ENCODE measurements around the gene ZNF598. TPM values are rescaled to one million over a fixed set of nuclear protein-coding genes. Genes with fewer than 3 reads are reported as not detected.
"Not testable (repeated sequence)": the region's sequence is repeated elsewhere in the genome, so short reads cannot be mapped to it uniquely, and the experiment has no call there.

The ZNF598 gene
- total and polyA plus RNA-seq, 7 donors, result 12.8 to 57.0 (median 20.3) TPM

DNA sequence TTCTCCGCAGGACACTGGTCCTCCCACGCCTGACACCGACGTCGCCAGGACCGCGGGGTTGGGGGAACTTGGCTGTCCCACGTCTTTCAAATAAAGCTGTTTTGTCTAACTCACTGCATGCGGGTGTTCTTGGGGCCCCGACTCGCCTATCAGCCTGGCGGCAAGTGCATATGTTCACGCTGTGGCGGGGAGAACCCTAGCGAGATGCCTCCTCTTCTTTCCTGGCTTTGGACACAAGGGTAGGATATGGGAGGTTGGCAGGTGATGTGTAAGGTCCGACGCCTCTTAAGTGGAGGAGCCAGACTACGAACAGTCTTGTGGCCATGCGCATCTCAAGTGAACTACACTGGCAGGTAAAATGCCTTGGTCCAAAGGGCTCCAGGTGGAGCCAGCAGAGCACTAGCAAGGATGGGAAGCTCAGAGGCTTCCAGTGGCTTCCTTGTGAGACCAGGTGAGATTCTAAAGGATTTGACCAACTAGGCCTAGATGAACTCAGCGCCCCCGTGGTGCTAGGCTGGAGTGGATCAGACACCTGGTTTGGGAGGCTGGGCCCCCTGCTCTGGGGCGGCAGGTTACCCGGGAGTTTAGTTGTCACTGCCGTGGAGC lies 44.1 kb downstream of the ZNF598 start:
- intact Hi-C loops (cut with DNase I), result no loop called here
- DNase-seq, result no peak
- no peaks in the 10 kb centered on the region for H3K27me3 ChIP-seq
- WGBS, 2 donors, result 13 to 22% methylated on average over 24 of the region's 24 CpGs
- H3K4me3 ChIP-seq, result peak overlapping the region; percentile 63 to 90 (median 66)
- TF ChIP-seq POLR2A (IDR thresholded peaks at IDR 0.05), result no peak
- no peak for TF ChIP-seq EP300 (IDR thresholded peaks at IDR 0.05)
- no peak for TF ChIP-seq POLR2AphosphoS5 (IDR thresholded peaks at IDR 0.05)
- TF ChIP-seq, protein P1, sequence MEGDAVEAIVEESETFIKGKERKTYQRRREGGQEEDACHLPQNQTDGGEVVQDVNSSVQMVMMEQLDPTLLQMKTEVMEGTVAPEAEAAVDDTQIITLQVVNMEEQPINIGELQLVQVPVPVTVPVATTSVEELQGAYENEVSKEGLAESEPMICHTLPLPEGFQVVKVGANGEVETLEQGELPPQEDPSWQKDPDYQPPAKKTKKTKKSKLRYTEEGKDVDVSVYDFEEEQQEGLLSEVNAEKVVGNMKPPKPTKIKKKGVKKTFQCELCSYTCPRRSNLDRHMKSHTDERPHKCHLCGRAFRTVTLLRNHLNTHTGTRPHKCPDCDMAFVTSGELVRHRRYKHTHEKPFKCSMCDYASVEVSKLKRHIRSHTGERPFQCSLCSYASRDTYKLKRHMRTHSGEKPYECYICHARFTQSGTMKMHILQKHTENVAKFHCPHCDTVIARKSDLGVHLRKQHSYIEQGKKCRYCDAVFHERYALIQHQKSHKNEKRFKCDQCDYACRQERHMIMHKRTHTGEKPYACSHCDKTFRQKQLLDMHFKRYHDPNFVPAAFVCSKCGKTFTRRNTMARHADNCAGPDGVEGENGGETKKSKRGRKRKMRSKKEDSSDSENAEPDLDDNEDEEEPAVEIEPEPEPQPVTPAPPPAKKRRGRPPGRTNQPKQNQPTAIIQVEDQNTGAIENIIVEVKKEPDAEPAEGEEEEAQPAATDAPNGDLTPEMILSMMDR (IDR thresholded peaks at IDR 0.05), result no peak
- peaks cover 12 to 27% (median 22%) of the 10 kb centered on the region in 4 donors for H3K36me3 ChIP-seq
- no peaks in the 10 kb centered on the region for H3K9me3 ChIP-seq
- peaks cover 0 to 30% (median 26%) of the 10 kb centered on the region in 4 donors for H3K4me1 ChIP-seq
- H3K27ac ChIP-seq, result peak overlapping the region; percentile 91 to 99 (median 92)

DNA sequence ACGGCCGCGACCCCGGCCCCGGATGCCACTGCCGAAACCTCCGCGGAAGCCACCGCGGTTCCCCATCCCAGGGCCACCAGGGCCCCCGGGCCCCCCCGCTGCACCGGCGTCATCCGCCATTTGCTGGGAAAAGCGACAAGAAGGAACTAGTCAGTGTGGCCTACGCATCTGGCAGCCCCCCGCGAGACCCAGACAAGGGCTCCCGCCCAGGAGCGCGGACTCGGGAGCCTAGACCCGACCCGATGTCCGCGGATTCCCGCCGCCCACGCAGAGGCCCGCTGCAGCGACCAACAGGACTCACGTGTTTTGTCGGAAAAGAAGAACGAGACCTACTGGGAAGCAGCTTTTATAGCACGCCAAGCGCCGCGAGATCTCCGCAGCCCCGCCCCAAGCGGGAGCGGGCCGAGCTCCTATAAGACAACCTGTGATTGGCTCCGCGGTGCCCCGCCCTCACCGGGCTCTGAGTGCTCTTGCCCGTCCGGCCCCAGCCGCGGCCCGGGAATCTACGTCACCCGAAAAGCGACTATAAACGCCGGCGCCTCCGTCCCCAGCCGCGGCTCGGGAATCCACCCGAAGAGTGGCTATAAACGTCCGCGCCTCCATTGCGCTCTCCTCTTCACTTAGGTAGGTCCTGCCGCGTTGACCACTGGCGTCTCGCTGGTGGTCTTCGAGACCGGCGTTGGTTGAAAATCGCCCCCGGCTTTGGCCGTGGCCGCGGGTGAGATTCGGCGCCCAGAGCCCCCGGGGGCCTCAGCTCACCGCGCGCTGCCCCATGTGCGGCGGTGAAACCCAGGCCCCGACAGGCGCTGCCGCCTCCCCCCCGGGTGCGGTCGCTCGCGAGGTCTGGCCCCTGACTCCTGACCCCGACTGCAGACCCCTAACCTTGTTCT lies 44.9 kb downstream of the ZNF598 start, which contains the start of gene RPS2:
Gene RPS2 (minus strand): TSS at position 321 of the 890 bp plus-strand sequence. CDS start 201 bp downstream, at position 120.
- Histone ChIP-seq H3K4me3 (peak within 1 kb of the TSS; percentile 63 to 90 (median 66)), H3K9me3 (no peaks in the 10 kb centered on the region), H3K4me1 (peaks cover 0 to 37% (median 31%) of the 10 kb centered on the region in 4 donors), H3K36me3 (peaks cover 12 to 27% (median 22%) of the 10 kb centered on the region in 4 donors), H3K27ac (peak within 1 kb of the TSS; percentile 91 to 99 (median 92)), H3K27me3 (no peaks in the 10 kb centered on the region)
- intact Hi-C loops (cut with DNase I), result no loop called here
- WGBS, 2 donors, result 0 to 1% methylated on average over 97 of the region's 97 CpGs
- TF ChIP-seq EP300 (IDR thresholded peaks at IDR 0.05) (peak in 2 of 4 donors; percentile 33 to 35), POLR2AphosphoS5 (IDR thresholded peaks at IDR 0.05) (peak; percentile 95 to 100 (median 98)), POLR2A (IDR thresholded peaks at IDR 0.05) (peak; percentile 97)
- TF ChIP-seq, protein P1 (IDR thresholded peaks at IDR 0.05), result no peak
- peak; percentile 100 for DNase-seq

DNA sequence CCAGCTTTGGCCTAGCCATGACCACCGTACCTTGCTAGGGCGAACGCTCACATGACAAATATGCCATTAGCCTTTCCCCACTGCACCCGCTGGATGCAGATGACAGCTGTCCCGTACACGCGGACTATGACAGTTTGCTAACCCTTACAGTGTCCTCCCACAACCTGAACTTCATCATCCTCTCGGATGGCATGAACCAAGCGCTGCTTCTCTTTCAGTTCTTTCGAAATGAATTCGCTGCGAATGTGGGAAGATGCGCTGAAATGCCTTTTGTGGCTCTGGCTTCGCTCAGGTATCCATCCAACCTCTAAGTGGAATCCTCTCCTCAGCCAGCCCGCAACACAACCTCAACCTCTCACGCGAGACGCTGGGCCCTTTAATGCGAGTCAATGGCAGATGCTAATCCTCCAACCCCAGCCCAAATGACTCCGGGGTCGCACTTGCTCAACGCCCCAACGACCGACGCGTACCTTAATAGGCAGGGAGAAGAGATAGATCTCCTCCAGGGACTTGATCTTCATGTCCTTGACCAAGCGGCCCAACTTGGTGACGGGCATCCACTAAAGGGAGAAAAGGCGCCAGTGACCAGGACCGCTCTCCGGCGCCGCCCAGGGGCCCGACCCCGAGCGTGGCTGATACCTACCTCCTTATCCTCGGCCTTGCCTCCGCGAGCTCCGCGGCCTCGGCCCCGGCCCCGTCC lies 45.7 kb downstream of the ZNF598 start:
- Histone ChIP-seq H3K36me3 (peaks cover 12 to 27% (median 22%) of the 10 kb centered on the region in 4 donors), H3K27me3 (no peaks in the 10 kb centered on the region), H3K27ac (peak overlapping the region; percentile 91 to 99 (median 92)), H3K9me3 (no peaks in the 10 kb centered on the region), H3K4me1 (peaks cover 0 to 40% (median 34%) of the 10 kb centered on the region in 4 donors), H3K4me3 (peak overlapping the region; percentile 63 to 90 (median 66))
- 5 to 7% methylated on average over 44 of the region's 44 CpGs for WGBS, 2 donors
- TF ChIP-seq POLR2AphosphoS5 (IDR thresholded peaks at IDR 0.05) (no peak), EP300 (IDR thresholded peaks at IDR 0.05) (no peak), POLR2A (IDR thresholded peaks at IDR 0.05) (no peak)
- TF ChIP-seq, protein P1 (IDR thresholded peaks at IDR 0.05), result no peak
- no peak for DNase-seq
- intact Hi-C loops (cut with DNase I), result no loop called here

DNA sequence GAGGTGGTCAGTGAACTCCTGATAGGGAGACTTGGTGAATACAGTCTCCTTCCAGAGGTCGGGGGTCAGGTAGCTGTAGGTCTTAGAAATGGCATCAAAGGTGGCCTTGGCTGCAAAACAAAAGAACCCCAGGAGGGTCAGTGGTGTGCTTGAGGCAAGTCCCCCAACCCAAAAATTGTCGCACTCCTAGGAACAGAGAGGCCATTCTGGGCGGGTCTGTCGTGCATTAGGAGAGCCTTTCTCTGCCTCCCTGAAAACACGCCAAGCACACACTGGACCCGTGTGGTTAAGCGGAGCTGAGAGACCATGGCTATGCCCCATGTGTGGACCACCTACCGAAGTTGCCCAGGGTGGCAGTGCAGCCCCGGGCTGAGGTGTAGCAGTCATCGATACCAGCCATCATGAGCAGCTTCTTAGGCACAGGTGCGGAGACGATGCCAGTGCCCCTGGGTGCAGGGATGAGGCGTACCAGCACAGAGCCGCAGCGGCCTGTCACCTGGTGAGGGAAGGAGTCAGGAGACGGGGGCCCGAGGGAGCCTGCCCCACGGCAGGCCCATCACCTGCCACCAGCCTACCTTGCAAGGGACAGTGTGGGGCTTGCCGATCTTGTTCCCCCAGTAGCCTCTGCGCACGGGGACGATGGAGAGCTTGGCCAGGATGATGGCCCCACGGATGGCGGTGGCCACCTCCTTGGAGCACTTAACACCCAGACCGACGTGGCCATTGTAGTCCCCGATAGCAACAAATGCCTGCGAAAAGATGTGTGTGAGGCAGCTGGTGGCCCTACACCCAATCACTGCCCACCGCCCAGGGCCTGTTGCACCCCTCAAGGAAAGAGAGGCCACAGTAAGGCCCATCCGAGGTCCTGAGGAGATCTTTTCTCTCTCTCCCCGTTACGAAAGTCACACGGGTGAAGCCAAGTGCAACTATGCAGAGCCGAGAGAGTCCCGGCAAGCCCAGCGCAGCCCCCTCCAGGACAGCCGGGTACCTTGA lies 47.2 kb downstream of the ZNF598 start:
- H3K4me1 ChIP-seq, result peaks cover 0 to 44% (median 38%) of the 10 kb centered on the region in 4 donors

More for the DNA sequence above, 47.2 kb downstream of the ZNF598 start:
- H3K27ac ChIP-seq; H3K27me3 ChIP-seq; H3K4me3 ChIP-seq; DNase-seq; intact Hi-C loops (cut with DNase I); H3K9me3 ChIP-seq: not testable (repeated sequence)
- peaks cover 12 to 27% (median 22%) of the 10 kb centered on the region in 4 donors for H3K36me3 ChIP-seq
- WGBS, 2 donors, result 82 to 85% methylated on average over 37 of the region's 37 CpGs
